B cell (primary cell): ENCODE results near the gene ZNF23. TPM values are rescaled to one million over a fixed set of nuclear protein-coding genes. Genes with fewer than 3 reads are reported as not detected.

Experiments used
- ATAC-seq: fragments of 200-7000 bp; cut with Tn5 transposase; one replicate; pipeline ENCODE4 v1.10.0; 2021; ENCODE audit warnings: low read depth, mild to moderate bottlenecking, moderate number of reproducible peaks, moderate library complexity
- CTCF ChIA-PET: fragments of 350-600 bp; sonication (Branson Sonifier 250); formaldehyde crosslinking; loops from one replicate; lab custom pipeline; 2021; ENCODE audit warnings: antibody characterized with exemption, inconsistent platforms; lab: Charles Lee
- POLR2A ChIA-PET: fragments of 350-600 bp; sonication (Branson Sonifier 250); formaldehyde crosslinking; loops from one replicate; lab custom pipeline; 2021; ENCODE audit warnings: antibody characterized with exemption; lab: Charles Lee
- DNase-seq: peaks from one replicate; pipeline ENCODE4 v3.0.0; 2013
- H2AFZ ChIP-seq: 2 replicates; pipeline ENCODE4 v1.6.1; 2012; ENCODE audit warnings: mild to moderate bottlenecking, low read depth, low read length; ENCODE audit not compliant: insufficient read depth, poor library complexity, severe bottlenecking
- H3K27ac ChIP-seq, 2 donors: 1 replicate in 1 of 2; 2 replicates in 1 of 2; pipeline ENCODE4 v1.5.1; 2012 to 2013; ENCODE audit warnings: low read length in 2 of 2, mild to moderate bottlenecking in 2 of 2, moderate library complexity in 1 of 2
- H3K27me3 ChIP-seq, 4 experiments: fragments of 200-600 bp in 1 of 4; sonication (generic) in 1 of 4; replicated peaks in 1 of 4; 1 replicate in 2 of 4; 2 replicates in 2 of 4; pipeline versions ENCODE4 v1.6.1 to v1.7.0; 2013 to 2016; ENCODE audit warnings: low read length in 3 of 4, mild to moderate bottlenecking in 2 of 4, mixed read lengths in 1 of 4, moderate library complexity in 1 of 4; ENCODE audit not compliant: insufficient read depth in 4 of 4, control insufficient read depth in 3 of 4; ENCODE audit errors: control extremely low read depth in 1 of 4
- H3K36me3 ChIP-seq, 2 experiments: replicated peaks in 1 of 2; 1 replicate in 1 of 2; 2 replicates in 1 of 2; pipeline versions ENCODE4 v1.6.1 to v1.7.1; 2013; ENCODE audit warnings: low read length in 1 of 2; ENCODE audit not compliant: insufficient read depth in 2 of 2, control insufficient read depth in 1 of 2; ENCODE audit errors: control extremely low read depth in 1 of 2, extremely low read depth in 1 of 2
- H3K4me1 ChIP-seq, 2 donors: fragments of 200-600 bp in 1 of 2; sonication (generic) in 1 of 2; 1 replicate in 1 of 2; 2 replicates in 1 of 2; pipeline versions ENCODE4 v1.5.1 to v1.6.1; 2013 to 2017; ENCODE audit warnings: low read length in 2 of 2; ENCODE audit not compliant: control insufficient read depth in 2 of 2, insufficient read depth in 2 of 2
- H3K4me2 ChIP-seq: replicated peaks from 2 replicates; pipeline ENCODE3; 2012; ENCODE audit warnings: mild to moderate bottlenecking, low read depth, low read length; ENCODE audit not compliant: poor library complexity, severe bottlenecking
- H3K4me3 ChIP-seq, 5 experiments: fragments of 200-600 bp in 1 of 5; sonication (generic) in 1 of 5; 1 replicate in 3 of 5; 2 replicates in 2 of 5; pipeline versions ENCODE4 v1.5.1 to v1.7.0; 2011 to 2016; ENCODE audit warnings: low read length in 4 of 5, mild to moderate bottlenecking in 4 of 5, low read depth in 2 of 5, control low read depth in 1 of 5, moderate library complexity in 1 of 5; ENCODE audit not compliant: insufficient read depth in 1 of 5; ENCODE audit errors: control extremely low read depth in 1 of 5, extremely low read depth in 1 of 5
- H3K79me2 ChIP-seq: fragments of 200-600 bp; sonication (generic); one replicate; pipeline ENCODE4 v1.6.0; 2016; ENCODE audit warnings: low read length; ENCODE audit not compliant: control insufficient read depth, insufficient read depth
- H3K9ac ChIP-seq: fragments of 200-600 bp; sonication (generic); 2 replicates; pipeline ENCODE4 v1.6.1; 2017; ENCODE audit warnings: mild to moderate bottlenecking, low read length, moderate library complexity
- H3K9me3 ChIP-seq, 3 donors: one replicate each; pipeline versions ENCODE4 v1.6.1 to v1.7.1; 2013; ENCODE audit warnings: low read length in 2 of 3; ENCODE audit not compliant: control insufficient read depth in 2 of 3, insufficient read depth in 1 of 3; ENCODE audit errors: control extremely low read depth in 1 of 3
- H4K20me1 ChIP-seq: 2 replicates; pipeline ENCODE4 v1.6.0; 2012; ENCODE audit warnings: mild to moderate bottlenecking, low read length; ENCODE audit not compliant: insufficient read depth, control insufficient read depth, poor library complexity, severe bottlenecking
- H3K27ac Mint-ChIP-seq: one replicate; pipeline ENCODE4 v1.8.0; 2021; ENCODE audit warnings: mixed read lengths
- H3K27me3 Mint-ChIP-seq: one replicate; pipeline ENCODE4 v1.8.0; 2021; ENCODE audit warnings: mixed read lengths
- H3K4me1 Mint-ChIP-seq: one replicate; pipeline ENCODE4 v1.8.0; 2021; ENCODE audit warnings: mixed read lengths
- H3K4me3 Mint-ChIP-seq: one replicate; pipeline ENCODE4 v1.8.0; 2021; ENCODE audit warnings: mixed read lengths
- H3K9me3 Mint-ChIP-seq: one replicate; pipeline ENCODE4 v1.8.0; 2022; ENCODE audit warnings: mixed read lengths; ENCODE audit not compliant: insufficient read depth
- EZH2 ChIP-seq: IDR thresholded peaks from 2 replicates; pipeline ENCODE4 v1.6.1; 2012; ENCODE audit warnings: borderline replicate concordance, low read depth, mild to moderate bottlenecking, moderate library complexity, low read length; ENCODE audit not compliant: insufficient read depth, poor library complexity, severe bottlenecking
- WGBS: methylation state at CpG from one replicate; pipeline ENCODE4 v1.1.5; 2013; ENCODE audit warnings: missing lambda C conversion rate; ENCODE audit not compliant: insufficient coverage; 5-methylcytosine and 5-hydroxymethylcytosine counted together
- intact Hi-C: fragments of 100-400 bp; cut with micrococcal nuclease; formaldehyde crosslinking; loops from one replicate; pipeline ENCODE4 v1.10.0; 2022
- polyA plus RNA-seq: library from polyadenylated mRNA; depleted of rRNA; stranded (reverse); fragments of >200 nt; gene quantifications from 2 replicates; pipeline ENCODE4 v1.2.3, GENCODE V29; 2012
- total RNA-seq, 2 donors: library from RNA; stranded (reverse); fragments of 120-200 nt in 1 of 2; gene quantifications; 1 replicate in 1 of 2; 2 replicates in 1 of 2; pipeline versions ENCODE4 v1.2.3 to v1.2.4, GENCODE V29; 2013 to 2022
- TF ChIP-seq, protein P1 (sequence below): fragments of 200-600 bp; IDR thresholded peaks from one replicate; pipeline ENCODE4 v1.8.0; 2022; ENCODE audit warnings: antibody characterized with exemption, mild to moderate bottlenecking

Gene ZNF23
- total and polyA plus RNA-seq, 2 donors (not counting 1 experiment from before 2014, with no cell fraction given): 8.4 to 15.0 TPM

DNA sequence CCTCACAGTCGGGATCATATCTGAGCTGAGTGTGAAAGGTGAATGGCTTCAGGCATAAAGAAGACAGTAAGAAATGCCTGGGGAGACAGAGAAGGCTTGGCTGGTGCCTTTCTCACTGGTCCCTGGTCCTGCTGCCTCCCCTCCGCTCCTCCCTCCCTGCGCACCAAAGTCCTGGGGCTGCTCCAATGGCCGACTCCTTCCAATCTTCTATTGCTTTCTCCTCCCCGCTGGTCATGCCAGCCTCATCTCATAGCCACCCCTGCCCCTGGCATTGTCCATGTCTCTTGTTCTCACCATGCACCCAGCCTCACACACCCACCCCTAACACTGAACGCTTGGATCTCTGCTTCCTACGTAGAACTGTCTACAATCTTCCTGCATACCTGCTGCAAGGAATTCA, 38.2 kb downstream of the ZNF23 start:
- ATAC-seq (no peak), DNase-seq (no peak)
- Mint-ChIP-seq H3K4me3 (no peak overlapping the region), H3K27ac (no peak overlapping the region), H3K9me3 (no peaks in the 10 kb centered on the region), H3K27me3 (peaks cover 47% of the 10 kb centered on the region), H3K4me1 (peaks cover 4% of the 10 kb centered on the region)
- Histone ChIP-seq H3K4me3 (no peak overlapping the region), H2AFZ (no peak overlapping the region), H3K4me1 (peaks cover 0 to 4% of the 10 kb centered on the region in 2 donors), H3K4me2 (no peak overlapping the region), H3K36me3 (no peaks in the 10 kb centered on the region), H3K79me2 (no peaks in the 10 kb centered on the region), H3K27ac (no peak overlapping the region), H4K20me1 (no peaks in the 10 kb centered on the region), H3K27me3 (peaks cover 0 to 34% (median 7%) of the 10 kb centered on the region in 4 experiments), H3K9ac (no peak overlapping the region), H3K9me3 (peaks cover 0 to 18% (median 0%) of the 10 kb centered on the region in 3 donors)
- TF ChIP-seq, protein P1, sequence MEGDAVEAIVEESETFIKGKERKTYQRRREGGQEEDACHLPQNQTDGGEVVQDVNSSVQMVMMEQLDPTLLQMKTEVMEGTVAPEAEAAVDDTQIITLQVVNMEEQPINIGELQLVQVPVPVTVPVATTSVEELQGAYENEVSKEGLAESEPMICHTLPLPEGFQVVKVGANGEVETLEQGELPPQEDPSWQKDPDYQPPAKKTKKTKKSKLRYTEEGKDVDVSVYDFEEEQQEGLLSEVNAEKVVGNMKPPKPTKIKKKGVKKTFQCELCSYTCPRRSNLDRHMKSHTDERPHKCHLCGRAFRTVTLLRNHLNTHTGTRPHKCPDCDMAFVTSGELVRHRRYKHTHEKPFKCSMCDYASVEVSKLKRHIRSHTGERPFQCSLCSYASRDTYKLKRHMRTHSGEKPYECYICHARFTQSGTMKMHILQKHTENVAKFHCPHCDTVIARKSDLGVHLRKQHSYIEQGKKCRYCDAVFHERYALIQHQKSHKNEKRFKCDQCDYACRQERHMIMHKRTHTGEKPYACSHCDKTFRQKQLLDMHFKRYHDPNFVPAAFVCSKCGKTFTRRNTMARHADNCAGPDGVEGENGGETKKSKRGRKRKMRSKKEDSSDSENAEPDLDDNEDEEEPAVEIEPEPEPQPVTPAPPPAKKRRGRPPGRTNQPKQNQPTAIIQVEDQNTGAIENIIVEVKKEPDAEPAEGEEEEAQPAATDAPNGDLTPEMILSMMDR: no peak
- TF ChIP-seq EZH2: no peak
- ChIA-PET POLR2A (no interaction called here), CTCF (interaction anchor here (1.4 to 2.7 kb wide), 2 partner anchors 11 to 75 kb away, joined by 5 to 14 read pairs; no protein-coding TSS in a partner anchor)
- 62% methylated on average over 5 of the region's 7 CpGs for WGBS
- intact Hi-C loops: no loop called here

DNA sequence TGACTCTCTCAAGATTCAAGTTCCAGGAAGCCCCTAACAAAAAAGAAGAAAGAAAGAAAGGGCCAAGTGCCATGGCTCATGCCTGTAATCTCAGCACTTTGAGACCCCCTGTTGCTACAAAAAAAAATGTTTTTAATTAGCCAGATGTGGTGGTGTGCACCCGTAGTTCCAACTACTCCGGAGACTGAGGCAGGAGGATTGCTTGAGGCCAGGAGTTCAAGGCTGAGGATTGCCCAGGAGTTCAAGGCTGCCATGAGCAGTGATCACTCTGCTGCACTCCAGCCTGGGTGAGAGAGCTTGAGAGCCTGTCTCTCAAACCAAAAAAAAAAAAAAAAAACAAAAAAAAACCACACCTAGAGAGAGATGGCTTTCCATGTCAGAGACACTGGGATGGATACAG, 39.0 kb downstream of the ZNF23 start:
- Histone ChIP-seq H4K20me1 (no peaks in the 10 kb centered on the region), H3K79me2 (no peaks in the 10 kb centered on the region), H3K4me1 (peaks cover 0 to 4% of the 10 kb centered on the region in 2 donors), H3K9ac (no peak overlapping the region), H2AFZ (no peak overlapping the region), H3K36me3 (no peaks in the 10 kb centered on the region), H3K27me3 (peaks cover 0 to 32% (median 5%) of the 10 kb centered on the region in 4 experiments), H3K4me3 (no peak overlapping the region), H3K9me3 (peaks cover 0 to 18% (median 0%) of the 10 kb centered on the region in 3 donors), H3K4me2 (no peak overlapping the region), H3K27ac (no peak overlapping the region)
- no peaks in the 10 kb centered on the region for H3K9me3 Mint-ChIP-seq
- H3K4me3 Mint-ChIP-seq: no peak overlapping the region
- no peak overlapping the region for H3K27ac Mint-ChIP-seq
- DNase-seq (no peak), ATAC-seq (no peak)
- WGBS: 88% methylated on average over 2 of the region's 2 CpGs
- POLR2A ChIA-PET: no interaction called here
- intact Hi-C loops: no loop called here
- peaks cover 47% of the 10 kb centered on the region for H3K27me3 Mint-ChIP-seq
- CTCF ChIA-PET: interaction anchor here (0.7 to 2.7 kb wide), 3 partner anchors 10 to 140 kb away, joined by 5 to 14 read pairs (median 6); no protein-coding TSS in a partner anchor
- peaks cover 4% of the 10 kb centered on the region for H3K4me1 Mint-ChIP-seq
- TF ChIP-seq, protein P1: no peak
- no peak for TF ChIP-seq EZH2
